Cerebellar nuclear complex (tissue), 1 donor: Measurements from ENCODE around the gene EPHA10.

Experiments
- DNase-seq, 2 experiments: peaks; one replicate each; lab custom pipeline; 2025; lab: John Stamatoyannopoulos, UW

EPHA10 gene

GRCh38 chr1:37673920-37674319 is 91.0 kb downstream of the EPHA10 start:
- DNase-seq: no peak

DNA sequence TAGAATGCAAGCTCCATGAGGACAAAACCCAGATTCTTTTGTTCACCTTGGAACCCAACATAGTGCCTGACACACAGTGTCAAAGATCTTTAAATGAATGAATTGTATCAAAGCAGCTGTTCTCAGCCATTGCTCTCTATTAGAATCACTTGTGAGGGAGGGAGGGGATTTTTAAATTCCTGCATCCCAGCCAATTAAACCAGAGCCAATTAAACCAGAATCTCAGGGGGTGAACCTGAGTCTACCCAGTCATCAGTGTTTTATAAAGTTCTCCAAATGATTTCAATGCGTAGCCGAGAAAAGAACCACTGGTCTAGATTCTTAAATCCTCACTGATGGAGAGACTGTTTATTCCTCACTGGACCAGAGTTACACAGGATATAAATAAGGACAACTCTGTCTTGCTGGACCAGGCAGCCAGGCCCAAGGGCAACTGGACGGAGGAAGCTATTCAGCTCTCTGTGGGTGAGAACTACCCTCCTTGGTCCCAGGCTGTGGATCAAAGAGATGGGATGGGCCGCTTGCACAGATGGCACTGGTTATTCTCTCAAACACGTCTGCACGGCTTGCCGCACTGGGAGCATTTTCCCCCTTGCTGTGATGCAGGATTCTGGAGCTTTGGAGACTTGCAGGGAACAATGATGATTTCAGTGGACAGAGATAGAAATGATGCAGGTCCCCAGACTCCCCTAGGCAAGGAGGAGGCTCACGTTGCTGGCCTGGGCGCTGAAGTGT is 92.6 kb downstream of the EPHA10 start:
- no peak for DNase-seq

GRCh38 chr1:37671261-37671660 is 93.7 kb downstream of the EPHA10 start:
- DNase-seq: no peak

DNA sequence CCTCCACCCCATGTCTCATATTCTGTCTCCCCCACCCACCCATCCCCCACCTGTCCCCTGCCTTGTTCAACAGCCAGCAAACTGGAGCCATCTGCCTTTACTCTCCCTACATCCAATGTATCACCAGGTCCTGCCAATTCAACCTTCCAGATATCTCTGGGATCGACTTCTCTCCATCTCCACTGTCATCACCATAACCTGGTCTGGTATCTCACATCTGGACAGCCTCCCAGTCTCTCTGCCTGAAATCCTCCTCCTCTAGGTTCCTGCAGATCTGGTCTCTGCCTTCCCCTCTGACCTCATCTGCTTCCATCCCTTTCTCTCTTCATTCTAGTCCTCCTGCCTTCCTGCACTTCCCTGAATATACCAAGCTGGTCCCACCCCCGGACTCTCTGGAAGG is 94.8 kb downstream of the EPHA10 start:
- no peak for DNase-seq

GRCh38 chr1:37667023-37667671 is 97.8 kb downstream of the EPHA10 start:
- DNase-seq: no peak

- DNase-seq: no peak
These were observed 98.6 kb downstream of the EPHA10 start for GRCh38 chr1:37666241-37666867.
